HK-2 (cell line): ENCODE data around the gene MYO5A.
"Not testable (repeated sequence)": the region's sequence is repeated elsewhere in the genome, so short reads cannot be mapped to it uniquely, and the experiment has no call there.

Source experiments
- DNase-seq: peaks from one replicate; pipeline ENCODE4 v3.0.0-alpha.2; 2018; ENCODE audit not compliant: unreplicated experiment

MYO5A gene

GRCh38 chr15:52288986-52289385 is 239.7 kb downstream of the MYO5A start:
- DNase-seq = no peak

- DNase-seq = no peak
Observed at GRCh38 chr15:52288051-52288942, 240.4 kb downstream of the MYO5A start.

GRCh38 chr15:52287114-52287513 is 241.6 kb downstream of the MYO5A start:
- no peak for DNase-seq

GRCh38 chr15:52285941-52286340 is 242.7 kb downstream of the MYO5A start:
- not testable (repeated sequence) for DNase-seq

GRCh38 chr15:52284164-52284563 is 244.5 kb downstream of the MYO5A start:
- DNase-seq = no peak

- no peak for DNase-seq
Observed at GRCh38 chr15:52283281-52283680, 245.4 kb downstream of the MYO5A start.

GRCh38 chr15:52282418-52282817 is 246.3 kb downstream of the MYO5A start:
- DNase-seq = no peak

- no peak for DNase-seq
Observed at GRCh38 chr15:52281085-52282035, 247.3 kb downstream of the MYO5A start.

GRCh38 chr15:52280326-52281084 is 248.2 kb downstream of the MYO5A start:
- no peak for DNase-seq

- DNase-seq = no peak
Observed at GRCh38 chr15:52278636-52279367, 249.9 kb downstream of the MYO5A start.

GRCh38 chr15:52278135-52278534 is 250.5 kb downstream of the MYO5A start:
- DNase-seq = no peak

- no peak for DNase-seq
Observed at GRCh38 chr15:52277575-52277974, 251.1 kb downstream of the MYO5A start.

- no peak for DNase-seq
Observed at GRCh38 chr15:52276256-52276770, 252.4 kb downstream of the MYO5A start.

GRCh38 chr15:52263563-52264282 is 265.0 kb downstream of the MYO5A start:
- no peak for DNase-seq

- DNase-seq = no peak
Observed at GRCh38 chr15:52262364-52262763, 266.3 kb downstream of the MYO5A start.

- peak; percentile 64 for DNase-seq
Observed at GRCh38 chr15:52261498-52262242, 267.0 kb downstream of the MYO5A start.

GRCh38 chr15:52261026-52261425 is 267.7 kb downstream of the MYO5A start:
- DNase-seq = no peak

GRCh38 chr15:52259503-52259902 is 269.2 kb downstream of the MYO5A start:
- DNase-seq = no peak

- no peak for DNase-seq
Observed at GRCh38 chr15:52258461-52258860, 270.2 kb downstream of the MYO5A start.

GRCh38 chr15:52257734-52258062 is 271.0 kb downstream of the MYO5A start:
- DNase-seq = peak; percentile 48
